HEK293 (cell line): ENCODE results near the gene BAK1.

Experiments used
- CTCF ChIA-PET: fragments of 350-600 bp; formaldehyde crosslinking; extraction: SDS; loops from one replicate; lab custom pipeline; 2021; ENCODE audit warnings: antibody characterized with exemption; lab: Yijun Ruan, JAX
- POLR2A ChIA-PET: fragments of 300-600 bp; formaldehyde crosslinking; extraction: SDS; loops from one replicate; lab custom pipeline; 2020; ENCODE audit warnings: antibody characterized with exemption, inconsistent platforms; lab: Yijun Ruan, JAX
- H3K27ac ChIP-seq: fragments of 200-500 bp; sonication (Bioruptor generic); 2 replicates; pipeline ENCODE4 v1.5.1; 2014; ENCODE audit warnings: low read depth, low read length, control low read depth, inconsistent platforms; ENCODE audit errors: extremely low read depth
- H3K36me3 ChIP-seq, 2 experiments: fragments of 200-500 bp in 1 of 2; sonication (Bioruptor generic) in 1 of 2; 1 replicate in 1 of 2; 2 replicates in 1 of 2; pipeline ENCODE4 v1.5.1; 2014 to 2017; ENCODE audit warnings: inconsistent platforms in 2 of 2, low read length in 2 of 2; ENCODE audit not compliant: control insufficient read depth in 2 of 2, insufficient read depth in 1 of 2
- H3K4me1 ChIP-seq: fragments of 200-500 bp; sonication (Bioruptor generic); 2 replicates; pipeline ENCODE4 v1.5.1; 2014; ENCODE audit warnings: mild to moderate bottlenecking, low read length, inconsistent platforms; ENCODE audit not compliant: control insufficient read depth, insufficient read depth
- H3K4me3 ChIP-seq: 2 replicates; pipeline ENCODE4 v1.5.1; 2011; ENCODE audit warnings: low read depth, mild to moderate bottlenecking, control low read depth, low read length, moderate library complexity
- H3K9me3 ChIP-seq: fragments of 200-500 bp; sonication (Bioruptor generic); 2 replicates; pipeline ENCODE4 v1.5.1; 2014; ENCODE audit warnings: low read depth, low read length, inconsistent platforms; ENCODE audit not compliant: control insufficient read depth, insufficient read depth
- EGR2 ChIP-seq: fragments of 450-650 bp; formaldehyde crosslinking; IDR thresholded peaks from 2 replicates; pipeline ENCODE4 v1.5.1; 2016; ENCODE audit warnings: low read depth, missing biosample characterization, missing genetic modification characterization
- GFI1B ChIP-seq: fragments of 450-650 bp; formaldehyde crosslinking; IDR thresholded peaks from 2 replicates; pipeline ENCODE4 v1.5.1; 2016; ENCODE audit warnings: missing biosample characterization, missing genetic modification characterization
- KLF16 ChIP-seq: fragments of 450-650 bp; formaldehyde crosslinking; IDR thresholded peaks from 2 replicates; pipeline ENCODE4 v1.5.1; 2017; ENCODE audit warnings: missing biosample characterization, missing genetic modification characterization
- KLF7 ChIP-seq: fragments of 450-650 bp; formaldehyde crosslinking; IDR thresholded peaks from 2 replicates; pipeline ENCODE4 v1.5.1; 2016; ENCODE audit warnings: missing biosample characterization, missing genetic modification characterization, borderline replicate concordance
- OVOL3 ChIP-seq: fragments of 450-650 bp; formaldehyde crosslinking; IDR thresholded peaks from 2 replicates; pipeline ENCODE4 v1.5.1; 2016; ENCODE audit warnings: missing biosample characterization, missing genetic modification characterization
- ZFHX2 ChIP-seq: fragments of 450-650 bp; formaldehyde crosslinking; conservative IDR thresholded peaks from 2 replicates; pipeline ENCODE4 v1.5.1; 2016; ENCODE audit warnings: missing biosample characterization, missing genetic modification characterization
- ZFP69B ChIP-seq: fragments of 450-650 bp; formaldehyde crosslinking; IDR thresholded peaks from 2 replicates; pipeline ENCODE4 v1.5.1; 2016; ENCODE audit warnings: missing biosample characterization, missing genetic modification characterization
- ZNF10 ChIP-seq: fragments of 450-650 bp; formaldehyde crosslinking; IDR thresholded peaks from 2 replicates; pipeline ENCODE4 v1.5.1; 2017; ENCODE audit warnings: missing biosample characterization, missing genetic modification characterization
- ZNF133 ChIP-seq: fragments of 450-650 bp; formaldehyde crosslinking; IDR thresholded peaks from 2 replicates; pipeline ENCODE4 v1.5.1; 2016; ENCODE audit warnings: missing biosample characterization, missing genetic modification characterization
- ZNF140 ChIP-seq: fragments of 450-650 bp; formaldehyde crosslinking; IDR thresholded peaks from 2 replicates; pipeline ENCODE4 v1.5.1; 2016; ENCODE audit warnings: missing biosample characterization, missing genetic modification characterization
- ZNF146 ChIP-seq: fragments of 450-650 bp; formaldehyde crosslinking; IDR thresholded peaks from 2 replicates; pipeline ENCODE4 v1.5.1; 2016; ENCODE audit warnings: missing biosample characterization, missing genetic modification characterization
- ZNF155 ChIP-seq: fragments of 450-650 bp; formaldehyde crosslinking; IDR thresholded peaks from 2 replicates; pipeline ENCODE4 v1.5.1; 2016; ENCODE audit warnings: missing biosample characterization, missing genetic modification characterization
- ZNF19 ChIP-seq: fragments of 450-650 bp; formaldehyde crosslinking; IDR thresholded peaks from 2 replicates; pipeline ENCODE4; 2016; ENCODE audit warnings: missing biosample characterization, missing genetic modification characterization, low read depth
- ZNF223 ChIP-seq: fragments of 450-650 bp; formaldehyde crosslinking; IDR thresholded peaks from 2 replicates; pipeline ENCODE4 v1.5.1; 2016; ENCODE audit warnings: missing biosample characterization, missing genetic modification characterization
- ZNF324 ChIP-seq: fragments of 450-650 bp; formaldehyde crosslinking; IDR thresholded peaks from 2 replicates; pipeline ENCODE4 v1.5.1; 2016; ENCODE audit warnings: missing biosample characterization, missing genetic modification characterization
- ZNF335 ChIP-seq: fragments of 450-650 bp; formaldehyde crosslinking; conservative IDR thresholded peaks from 2 replicates; pipeline ENCODE4 v1.5.1; 2016; ENCODE audit warnings: missing biosample characterization, missing genetic modification characterization
- ZNF391 ChIP-seq: fragments of 450-650 bp; formaldehyde crosslinking; IDR thresholded peaks from 2 replicates; pipeline ENCODE4 v1.5.1; 2016; ENCODE audit warnings: low read depth, missing biosample characterization, missing genetic modification characterization, borderline replicate concordance
- ZNF394 ChIP-seq: fragments of 450-650 bp; formaldehyde crosslinking; IDR thresholded peaks from 2 replicates; pipeline ENCODE4 v1.5.1; 2016; ENCODE audit warnings: missing biosample characterization, missing genetic modification characterization, mild to moderate bottlenecking, moderate library complexity, borderline replicate concordance
- ZNF433 ChIP-seq: fragments of 450-650 bp; formaldehyde crosslinking; IDR thresholded peaks from 2 replicates; pipeline ENCODE4 v1.5.1; 2016; ENCODE audit warnings: missing biosample characterization, missing genetic modification characterization, low read depth
- ZNF549 ChIP-seq: fragments of 450-650 bp; IDR thresholded peaks from 2 replicates; pipeline ENCODE4 v1.5.1; 2018; ENCODE audit warnings: missing biosample characterization, missing genetic modification characterization, mild to moderate bottlenecking, inconsistent platforms, moderate library complexity
- ZNF660 ChIP-seq: fragments of 450-650 bp; IDR thresholded peaks from 2 replicates; pipeline ENCODE4 v1.5.1; 2018; ENCODE audit warnings: missing biosample characterization, mild to moderate bottlenecking, missing genetic modification characterization
- ZNF670 ChIP-seq: fragments of 450-650 bp; formaldehyde crosslinking; IDR thresholded peaks from 2 replicates; pipeline ENCODE4 v1.5.1; 2016; ENCODE audit warnings: missing biosample characterization, missing genetic modification characterization, low read depth
- ZSCAN16 ChIP-seq: fragments of 450-650 bp; formaldehyde crosslinking; IDR thresholded peaks from 2 replicates; pipeline ENCODE4 v1.5.1; 2016; ENCODE audit warnings: missing biosample characterization, missing genetic modification characterization
- ZXDB ChIP-seq: fragments of 450-650 bp; formaldehyde crosslinking; IDR thresholded peaks from 2 replicates; pipeline ENCODE4 v1.5.1; 2016; ENCODE audit warnings: missing biosample characterization, missing genetic modification characterization
- TF ChIP-seq, protein P1 (sequence below): fragments of 450-650 bp; formaldehyde crosslinking; IDR thresholded peaks from 2 replicates; pipeline ENCODE4 v1.5.1; 2016; ENCODE audit warnings: missing biosample characterization, missing genetic modification characterization
- TF ChIP-seq, protein P2 (sequence below): fragments of 450-650 bp; formaldehyde crosslinking; IDR thresholded peaks from 2 replicates; pipeline ENCODE4 v1.5.1; 2016; ENCODE audit warnings: missing biosample characterization, missing genetic modification characterization
- TF ChIP-seq, protein P3 (sequence below): fragments of 450-650 bp; formaldehyde crosslinking; IDR thresholded peaks from 2 replicates; pipeline ENCODE4 v1.5.1; 2016; ENCODE audit warnings: missing biosample characterization, missing genetic modification characterization

BAK1 gene

GRCh38 chr6:33579828-33580714 lies at the start of gene BAK1 (continued):
- peak; percentile 76; the same call in 1 of the 2 replicates for TF ChIP-seq ZNF660 (tag by site-specific recombination)
- TF ChIP-seq ZXDB (tag by site-specific recombination), result peak; percentile 19; the same call in 1 of the 2 replicates
- no peak for TF ChIP-seq ZNF19
- TF ChIP-seq, protein P1, sequence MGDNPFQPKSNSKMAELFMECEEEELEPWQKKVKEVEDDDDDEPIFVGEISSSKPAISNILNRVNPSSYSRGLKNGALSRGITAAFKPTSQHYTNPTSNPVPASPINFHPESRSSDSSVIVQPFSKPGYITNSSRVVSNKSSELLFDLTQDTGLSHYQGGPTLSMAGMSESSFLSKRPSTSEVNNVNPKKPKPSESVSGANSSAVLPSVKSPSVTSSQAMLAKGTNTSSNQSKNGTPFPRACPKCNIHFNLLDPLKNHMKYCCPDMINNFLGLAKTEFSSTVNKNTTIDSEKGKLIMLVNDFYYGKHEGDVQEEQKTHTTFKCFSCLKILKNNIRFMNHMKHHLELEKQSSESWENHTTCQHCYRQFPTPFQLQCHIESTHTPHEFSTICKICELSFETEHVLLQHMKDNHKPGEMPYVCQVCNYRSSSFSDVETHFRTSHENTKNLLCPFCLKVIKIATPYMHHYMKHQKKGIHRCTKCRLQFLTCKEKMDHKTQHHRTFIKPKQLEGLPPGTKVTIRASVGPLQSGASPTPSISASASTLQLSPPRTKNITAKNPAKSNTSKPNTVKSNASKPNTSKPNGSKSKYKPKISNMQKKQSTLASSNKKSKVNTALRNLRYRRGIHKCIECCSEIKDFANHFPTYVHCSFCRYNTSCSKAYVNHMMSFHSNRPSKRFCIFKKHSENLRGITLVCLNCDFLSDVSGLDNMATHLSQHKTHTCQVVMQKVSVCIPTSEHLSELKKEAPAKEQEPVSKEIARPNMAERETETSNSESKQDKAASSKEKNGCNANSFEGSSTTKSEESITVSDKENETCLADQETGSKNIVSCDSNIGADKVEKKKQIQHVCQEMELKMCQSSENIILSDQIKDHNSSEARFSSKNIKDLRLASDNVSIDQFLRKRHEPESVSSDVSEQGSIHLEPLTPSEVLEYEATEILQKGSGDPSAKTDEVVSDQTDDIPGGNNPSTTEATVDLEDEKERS (tag by site-specific recombination), result no peak
- no peak for TF ChIP-seq ZNF433
- peak; percentile 66 for TF ChIP-seq ZNF335 (tag by site-specific recombination)
- TF ChIP-seq ZNF223 (tag by site-specific recombination), result no peak
- TF ChIP-seq, protein P2, sequence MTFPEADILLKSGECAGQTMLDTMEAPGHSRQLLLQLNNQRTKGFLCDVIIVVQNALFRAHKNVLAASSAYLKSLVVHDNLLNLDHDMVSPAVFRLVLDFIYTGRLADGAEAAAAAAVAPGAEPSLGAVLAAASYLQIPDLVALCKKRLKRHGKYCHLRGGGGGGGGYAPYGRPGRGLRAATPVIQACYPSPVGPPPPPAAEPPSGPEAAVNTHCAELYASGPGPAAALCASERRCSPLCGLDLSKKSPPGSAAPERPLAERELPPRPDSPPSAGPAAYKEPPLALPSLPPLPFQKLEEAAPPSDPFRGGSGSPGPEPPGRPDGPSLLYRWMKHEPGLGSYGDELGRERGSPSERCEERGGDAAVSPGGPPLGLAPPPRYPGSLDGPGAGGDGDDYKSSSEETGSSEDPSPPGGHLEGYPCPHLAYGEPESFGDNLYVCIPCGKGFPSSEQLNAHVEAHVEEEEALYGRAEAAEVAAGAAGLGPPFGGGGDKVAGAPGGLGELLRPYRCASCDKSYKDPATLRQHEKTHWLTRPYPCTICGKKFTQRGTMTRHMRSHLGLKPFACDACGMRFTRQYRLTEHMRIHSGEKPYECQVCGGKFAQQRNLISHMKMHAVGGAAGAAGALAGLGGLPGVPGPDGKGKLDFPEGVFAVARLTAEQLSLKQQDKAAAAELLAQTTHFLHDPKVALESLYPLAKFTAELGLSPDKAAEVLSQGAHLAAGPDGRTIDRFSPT (tag by site-specific recombination), result no peak
- no peak for TF ChIP-seq ZNF324 (tag by site-specific recombination)
- TF ChIP-seq GFI1B (tag by site-specific recombination), result no peak
- TF ChIP-seq, all 188 proteins: peak for 31

DNA sequence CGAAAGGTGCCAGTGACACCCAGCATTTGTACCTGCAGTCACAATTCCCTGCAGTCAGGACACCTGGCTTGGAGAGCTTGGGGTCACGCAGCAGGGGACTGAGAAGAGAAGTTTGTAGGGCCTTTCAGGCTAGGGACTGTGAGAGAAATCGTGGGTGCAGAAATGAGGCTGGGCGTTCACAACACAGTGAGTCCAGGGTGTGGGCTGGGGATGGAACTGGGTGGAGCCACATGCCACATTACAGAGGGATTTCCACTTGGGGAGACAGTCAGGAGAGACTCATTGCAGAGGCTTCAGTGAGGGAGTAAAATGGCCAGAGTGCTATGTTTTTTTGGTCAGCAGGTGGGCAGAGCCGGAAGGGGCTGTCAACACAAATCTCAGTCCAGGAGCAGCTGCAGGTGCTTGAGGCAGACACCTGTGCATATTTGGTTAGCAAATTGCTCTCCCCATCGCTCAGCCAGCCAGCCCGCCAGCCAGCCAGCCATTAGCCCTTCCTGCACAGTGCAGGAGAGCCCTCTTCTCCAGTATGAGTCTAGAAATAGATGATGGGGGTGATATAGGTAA lies 48.4 kb upstream of the BAK1 start:
- H3K36me3 ChIP-seq, result peaks cover 0 to 3% of the 10 kb centered on the region in 2 experiments; a peak in 2 of 3 replicates
- ChIA-PET CTCF (no interaction called here), POLR2A (no interaction called here)
- H3K27ac ChIP-seq, result no peak overlapping the region
- no peak overlapping the region for H3K4me3 ChIP-seq
- H3K4me1 ChIP-seq, result no peaks in the 10 kb centered on the region
- peak; percentile 47 for TF ChIP-seq ZFHX2 (tag by site-specific recombination)
- no peak for TF ChIP-seq OVOL3 (tag by site-specific recombination)
- TF ChIP-seq EGR2 (tag by site-specific recombination), result peak; percentile 39; the same call in 1 of the 2 replicates
- no peak for TF ChIP-seq KLF7
- TF ChIP-seq ZNF146 (tag by site-specific recombination), result no peak
- no peak for TF ChIP-seq ZNF133 (tag by site-specific recombination)
- no peak for TF ChIP-seq ZFP69B (tag by site-specific recombination)
- TF ChIP-seq ZNF394 (tag by site-specific recombination), result no peak
- TF ChIP-seq KLF16, result no peak
- TF ChIP-seq ZNF140 (tag by site-specific recombination), result no peak
- TF ChIP-seq ZNF391 (tag by site-specific recombination), result no peak
- TF ChIP-seq ZNF155 (tag by site-specific recombination), result no peak
- TF ChIP-seq ZNF10 (tag by site-specific recombination), result no peak
- no peak for TF ChIP-seq ZNF549
- TF ChIP-seq ZNF670 (tag by site-specific recombination), result no peak
- TF ChIP-seq, protein P3, sequence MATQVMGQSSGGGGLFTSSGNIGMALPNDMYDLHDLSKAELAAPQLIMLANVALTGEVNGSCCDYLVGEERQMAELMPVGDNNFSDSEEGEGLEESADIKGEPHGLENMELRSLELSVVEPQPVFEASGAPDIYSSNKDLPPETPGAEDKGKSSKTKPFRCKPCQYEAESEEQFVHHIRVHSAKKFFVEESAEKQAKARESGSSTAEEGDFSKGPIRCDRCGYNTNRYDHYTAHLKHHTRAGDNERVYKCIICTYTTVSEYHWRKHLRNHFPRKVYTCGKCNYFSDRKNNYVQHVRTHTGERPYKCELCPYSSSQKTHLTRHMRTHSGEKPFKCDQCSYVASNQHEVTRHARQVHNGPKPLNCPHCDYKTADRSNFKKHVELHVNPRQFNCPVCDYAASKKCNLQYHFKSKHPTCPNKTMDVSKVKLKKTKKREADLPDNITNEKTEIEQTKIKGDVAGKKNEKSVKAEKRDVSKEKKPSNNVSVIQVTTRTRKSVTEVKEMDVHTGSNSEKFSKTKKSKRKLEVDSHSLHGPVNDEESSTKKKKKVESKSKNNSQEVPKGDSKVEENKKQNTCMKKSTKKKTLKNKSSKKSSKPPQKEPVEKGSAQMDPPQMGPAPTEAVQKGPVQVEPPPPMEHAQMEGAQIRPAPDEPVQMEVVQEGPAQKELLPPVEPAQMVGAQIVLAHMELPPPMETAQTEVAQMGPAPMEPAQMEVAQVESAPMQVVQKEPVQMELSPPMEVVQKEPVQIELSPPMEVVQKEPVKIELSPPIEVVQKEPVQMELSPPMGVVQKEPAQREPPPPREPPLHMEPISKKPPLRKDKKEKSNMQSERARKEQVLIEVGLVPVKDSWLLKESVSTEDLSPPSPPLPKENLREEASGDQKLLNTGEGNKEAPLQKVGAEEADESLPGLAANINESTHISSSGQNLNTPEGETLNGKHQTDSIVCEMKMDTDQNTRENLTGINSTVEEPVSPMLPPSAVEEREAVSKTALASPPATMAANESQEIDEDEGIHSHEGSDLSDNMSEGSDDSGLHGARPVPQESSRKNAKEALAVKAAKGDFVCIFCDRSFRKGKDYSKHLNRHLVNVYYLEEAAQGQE (tag by site-specific recombination), result no peak
- no peak for TF ChIP-seq ZSCAN16
- TF ChIP-seq, all 188 proteins: peak for 2
- no peaks in the 10 kb centered on the region for H3K9me3 ChIP-seq
